GM21526 (cell line): ENCODE data around the gene AMIGO3.
"Not testable (repeated sequence)": the region's sequence is repeated elsewhere in the genome, so short reads cannot be mapped to it uniquely, and the experiment has no call there.

Experiments used
- ATAC-seq: cut with Tn5 transposase; IDR thresholded peaks from one replicate; pipeline ENCODE4 v1.9.1; 2021; ENCODE audit warnings: moderate library complexity; ENCODE audit not compliant: unreplicated experiment, low FRiP score

Gene AMIGO3

DNA sequence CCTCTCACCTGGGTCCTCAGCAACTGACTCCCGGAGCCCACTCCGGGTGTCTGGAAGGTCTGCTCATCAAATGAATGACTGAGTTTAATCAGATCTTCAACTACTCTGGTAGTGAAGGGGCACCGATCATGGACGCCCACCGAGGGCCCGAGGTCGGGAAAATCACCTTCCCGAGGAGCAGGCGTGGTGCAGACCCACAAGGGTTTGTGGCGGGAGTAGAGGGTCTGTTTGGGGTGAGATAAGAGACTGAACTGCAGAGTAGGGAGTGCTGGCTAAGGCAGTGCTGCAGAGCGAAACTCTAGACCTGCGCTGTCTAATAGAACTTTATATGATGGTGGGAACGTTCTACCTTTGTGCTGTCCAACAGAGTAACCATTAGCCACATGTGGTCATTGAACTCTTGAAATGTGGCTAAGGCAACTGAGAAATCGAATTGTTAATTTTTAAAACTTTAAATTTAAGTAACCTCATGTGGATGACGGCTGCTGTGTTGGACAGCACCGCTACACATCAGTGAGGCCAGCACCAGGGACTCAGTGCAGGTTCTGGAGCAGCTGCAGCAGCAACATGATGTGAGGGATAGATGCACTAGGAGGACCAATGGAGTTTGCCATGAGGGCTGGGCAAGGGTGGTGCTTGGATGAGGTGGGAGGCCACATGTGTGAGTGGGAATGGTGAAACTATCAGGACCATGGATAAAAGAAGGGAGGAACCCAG lies 29.4 kb downstream of the AMIGO3 start:
- ATAC-seq: not testable (repeated sequence)

DNA sequence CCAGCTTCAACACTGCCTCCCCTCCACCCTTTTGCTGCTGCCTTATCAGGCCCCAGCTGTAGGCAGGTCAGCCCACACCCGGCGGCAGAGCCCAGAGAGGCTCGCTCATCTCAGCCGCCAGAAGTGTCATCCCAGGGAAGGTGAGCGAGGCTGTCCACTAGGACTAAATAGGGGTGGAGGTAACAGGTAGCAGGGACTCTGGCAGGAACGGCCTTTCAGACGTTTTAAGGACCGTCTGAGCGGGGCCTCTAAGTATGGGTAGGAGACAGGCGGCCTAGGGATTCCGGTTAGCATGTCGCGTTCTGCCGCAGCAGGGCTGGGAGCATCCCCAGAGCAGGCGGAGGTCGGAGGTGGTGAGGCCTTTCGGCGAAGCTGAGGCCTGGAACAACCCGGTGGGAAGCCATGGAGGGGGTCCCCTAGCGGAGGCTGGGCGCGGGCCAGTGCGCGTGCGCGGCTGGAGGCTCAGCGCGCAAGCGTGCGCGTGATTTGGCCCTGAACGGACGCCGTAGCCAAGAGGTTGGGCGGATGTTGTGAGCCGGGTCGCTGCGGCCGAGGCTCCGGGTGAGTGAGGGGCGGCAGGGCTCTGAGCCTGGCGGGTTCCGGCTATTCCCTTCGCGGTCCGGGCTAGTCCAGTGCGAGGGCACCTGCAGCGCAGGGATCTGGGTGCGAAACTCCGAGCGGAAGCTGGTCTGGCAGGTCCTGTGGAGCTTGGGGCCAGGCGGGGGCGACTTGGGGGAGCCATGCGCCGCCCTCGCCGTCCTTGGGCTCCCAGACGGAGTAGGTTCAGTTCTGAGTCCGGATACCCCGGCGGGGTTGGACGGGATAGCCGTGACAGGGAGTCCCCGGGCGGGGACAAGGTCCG lies 30.2 kb downstream of the AMIGO3 start, which contains the start of the genes MST1 and RNF123:
Gene MST1, minus strand, starts transcription at position 429 of the 862 bp plus-strand sequence. CDS start 783 bp downstream, outside the sequence.
Gene RNF123, plus strand, starts transcription at position 512 of the 862 bp plus-strand sequence. CDS start 1,609 bp downstream, outside the sequence.
- peak; percentile 58 for ATAC-seq

DNA sequence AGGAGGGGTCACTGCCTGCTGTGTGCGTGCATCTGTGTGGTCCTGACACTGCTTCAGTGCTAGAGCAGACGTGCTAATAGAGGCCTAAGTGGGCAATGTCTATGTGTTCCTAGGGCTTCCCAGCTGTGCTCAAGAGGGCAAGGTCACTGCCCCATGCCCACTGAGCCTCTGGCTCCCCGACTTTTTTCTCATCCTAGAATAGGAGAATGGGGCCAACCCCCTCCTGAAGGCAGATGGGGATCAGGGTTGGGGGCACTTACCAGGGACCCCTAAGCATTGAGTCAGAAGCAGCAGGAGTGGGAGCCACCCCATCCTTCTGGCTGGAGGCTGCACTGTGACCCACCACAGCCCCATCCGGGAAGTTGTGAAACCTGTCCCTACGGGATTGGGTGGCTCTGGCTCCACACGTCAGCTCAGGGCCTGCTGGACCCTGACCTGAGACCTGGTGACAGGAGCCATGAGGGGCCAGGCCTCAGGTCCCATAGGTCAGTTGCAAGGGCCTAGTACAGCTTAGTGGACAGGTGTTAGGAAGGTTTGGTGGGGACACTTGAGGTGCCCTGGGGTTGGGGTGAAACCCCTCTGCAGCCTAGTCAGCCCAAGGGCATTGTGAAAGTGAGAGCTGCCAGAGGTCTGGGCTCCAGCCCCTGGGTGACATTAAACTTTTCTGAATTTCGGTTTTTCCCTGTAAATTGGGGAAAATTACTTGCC lies 31.0 kb downstream of the AMIGO3 start:
- ATAC-seq: not testable (repeated sequence)

DNA sequence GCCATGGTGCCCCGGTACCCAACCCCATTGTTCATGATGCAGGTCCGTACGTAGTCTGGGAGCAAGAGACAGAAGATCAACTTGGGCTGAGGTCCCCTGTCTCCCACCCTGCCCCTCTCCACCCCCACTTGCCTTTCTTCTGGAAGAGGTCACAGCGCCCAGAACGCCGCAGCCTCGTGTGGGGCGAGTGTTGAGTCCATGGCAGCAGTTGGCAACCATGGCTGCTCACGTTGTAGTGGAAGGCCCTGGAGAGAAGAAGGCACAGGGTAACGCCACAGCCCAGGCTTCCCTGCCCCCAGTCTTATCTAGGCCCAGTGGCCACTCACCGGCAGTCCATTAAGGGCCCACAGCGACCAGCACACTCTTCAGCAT lies 32.1 kb downstream of the AMIGO3 start:
- not testable (repeated sequence) for ATAC-seq

DNA sequence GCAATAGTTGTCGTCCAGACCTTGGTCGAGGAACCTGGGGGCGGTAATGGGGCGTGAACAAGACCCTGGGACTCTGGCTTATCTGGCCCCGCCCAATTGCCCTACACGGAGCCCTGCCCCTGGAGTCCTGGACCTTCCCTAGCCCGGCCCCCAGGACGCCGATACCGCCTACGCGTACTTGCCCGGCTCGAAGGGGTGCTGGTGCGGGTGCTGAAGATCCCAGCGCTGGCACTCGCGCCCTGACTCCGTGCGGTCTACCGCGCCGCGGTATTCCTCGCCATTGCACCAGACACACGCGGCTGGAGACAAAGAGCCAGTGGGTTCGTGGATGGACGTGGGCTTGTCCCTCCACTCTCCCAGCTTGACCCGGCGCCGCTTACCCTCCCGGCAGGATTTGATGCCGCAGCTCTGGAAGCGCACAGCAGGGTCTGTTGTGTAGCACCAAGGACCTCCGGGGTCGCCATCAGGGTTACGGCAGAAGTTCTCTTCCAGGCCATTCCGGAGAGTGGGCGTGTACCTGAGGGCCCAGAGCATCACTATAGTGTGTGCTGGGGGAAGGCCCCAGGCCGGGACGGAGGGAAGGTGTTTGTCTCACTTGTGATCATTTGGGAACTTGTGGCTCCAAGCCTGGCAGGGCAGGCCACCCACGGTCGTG lies 32.6 kb downstream of the AMIGO3 start:
- ATAC-seq: not testable (repeated sequence)

DNA sequence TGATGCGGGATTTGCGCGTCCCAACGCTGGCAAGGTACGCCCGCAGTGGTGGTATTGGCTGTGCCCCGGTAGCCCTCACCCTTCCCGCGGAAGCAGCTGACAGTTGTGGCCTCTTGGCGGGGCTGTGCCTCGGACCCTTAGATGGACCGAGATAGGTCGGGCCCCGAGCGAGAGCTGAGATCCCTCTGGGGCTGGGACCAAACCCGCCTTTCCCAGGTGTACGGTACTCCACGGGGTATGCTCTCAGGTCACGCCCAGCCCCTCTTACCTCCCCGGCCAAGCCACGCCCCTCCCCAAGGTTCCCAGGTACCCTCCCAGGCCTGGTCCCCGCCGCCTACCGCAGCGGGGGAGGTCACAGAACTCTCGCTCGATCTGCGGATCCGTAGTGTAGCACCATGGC lies 33.1 kb downstream of the AMIGO3 start:
- ATAC-seq: not testable (repeated sequence)

DNA sequence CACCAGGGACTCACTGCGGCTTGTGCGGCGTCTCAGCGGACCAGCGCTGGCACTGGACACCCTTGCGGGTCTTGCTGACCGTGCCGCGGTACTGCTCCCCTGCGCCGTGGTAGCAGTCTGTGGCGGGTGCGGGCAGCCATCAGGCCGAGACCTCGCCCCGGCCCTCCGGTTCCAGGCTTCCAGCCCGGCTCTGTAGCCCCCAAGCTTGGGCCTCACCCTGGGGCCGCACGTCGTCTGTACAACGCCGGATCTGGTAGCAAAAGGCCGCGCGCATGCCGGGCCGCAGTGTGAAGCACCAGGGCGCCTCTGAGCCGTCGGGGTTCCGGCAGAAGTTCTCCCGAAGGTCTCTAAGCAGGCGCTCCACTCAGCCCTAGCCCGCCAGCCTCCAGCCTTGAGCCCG lies 33.6 kb downstream of the AMIGO3 start:
- ATAC-seq: not testable (repeated sequence)

DNA sequence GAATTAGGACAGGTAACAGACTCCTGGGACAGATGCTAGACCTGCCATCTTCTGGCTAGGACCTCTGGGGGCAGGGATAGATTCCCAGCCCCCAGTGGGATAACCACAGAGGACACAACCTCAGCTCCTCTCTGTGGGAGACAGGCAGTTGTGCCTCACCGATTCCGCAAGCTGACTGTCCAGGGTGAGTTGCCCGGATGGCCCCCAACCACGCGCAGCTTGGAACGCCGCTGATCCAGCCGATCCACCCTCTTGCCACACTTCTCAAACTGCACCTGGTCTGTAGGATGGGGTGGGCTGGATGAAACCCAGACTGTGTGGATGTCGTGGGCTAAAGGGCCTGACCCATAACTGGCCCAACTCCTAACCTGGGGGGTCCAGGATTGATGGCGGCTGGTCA lies 34.4 kb downstream of the AMIGO3 start:
- ATAC-seq: not testable (repeated sequence)

DNA sequence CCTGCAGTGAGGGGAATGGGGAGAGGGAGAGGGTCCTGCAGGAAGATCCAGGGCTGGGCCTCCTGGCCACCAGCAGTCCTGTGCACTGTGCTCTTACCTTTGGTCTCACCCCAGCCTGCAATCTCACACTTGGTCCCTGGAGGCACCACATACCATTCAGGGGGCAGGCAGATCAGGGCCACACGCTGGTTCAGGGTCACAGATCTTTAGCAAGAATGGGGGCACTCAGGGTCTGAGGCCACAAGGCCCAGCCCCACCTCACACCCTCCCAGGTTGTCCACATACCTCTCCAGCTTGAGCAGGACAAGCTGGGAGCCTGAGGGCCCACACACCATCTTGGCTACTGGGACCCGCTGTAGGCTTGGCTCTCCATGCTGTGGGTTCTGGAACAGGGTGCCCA lies 35.0 kb downstream of the AMIGO3 start:
- not testable (repeated sequence) for ATAC-seq

DNA sequence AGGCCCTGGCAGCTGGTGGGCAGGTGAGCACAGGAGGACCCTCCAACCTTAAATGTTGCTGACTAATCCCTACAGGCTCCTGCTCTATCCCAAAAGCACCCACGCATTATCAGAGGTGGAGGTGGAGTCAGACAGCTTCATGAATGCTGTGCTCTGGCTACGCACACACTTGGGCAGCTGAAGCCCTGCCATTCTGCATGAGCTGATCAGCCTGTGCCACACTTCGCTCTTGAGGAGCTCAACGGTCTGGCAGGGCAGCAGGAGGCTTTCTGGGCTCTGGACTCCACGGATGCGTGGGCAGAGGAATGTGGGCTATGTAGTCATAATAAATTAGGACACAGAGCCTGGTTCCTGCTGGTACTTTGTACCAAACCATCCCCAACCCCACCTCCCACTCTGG lies 36.3 kb downstream of the AMIGO3 start:
- no peak for ATAC-seq

DNA sequence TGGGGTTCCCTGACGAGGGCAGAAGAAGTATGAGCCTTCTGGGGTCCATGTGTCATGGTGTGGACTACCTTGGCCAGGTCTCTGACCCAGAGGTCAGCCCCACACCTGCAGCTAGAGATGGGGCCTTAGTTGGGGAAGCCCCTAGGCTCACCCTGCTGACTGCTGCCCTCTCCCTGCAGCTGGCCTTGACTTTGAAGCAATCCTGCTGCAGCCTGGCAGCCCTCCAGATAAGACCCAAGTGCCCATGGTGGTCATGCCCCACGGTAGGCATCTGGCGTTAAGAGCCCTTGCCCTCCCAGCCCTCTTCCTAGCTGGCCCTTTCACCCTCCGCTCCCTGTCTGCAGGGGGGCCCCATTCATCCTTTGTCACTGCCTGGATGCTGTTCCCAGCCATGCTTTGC lies 37.9 kb downstream of the AMIGO3 start:
- no peak for ATAC-seq

DNA sequence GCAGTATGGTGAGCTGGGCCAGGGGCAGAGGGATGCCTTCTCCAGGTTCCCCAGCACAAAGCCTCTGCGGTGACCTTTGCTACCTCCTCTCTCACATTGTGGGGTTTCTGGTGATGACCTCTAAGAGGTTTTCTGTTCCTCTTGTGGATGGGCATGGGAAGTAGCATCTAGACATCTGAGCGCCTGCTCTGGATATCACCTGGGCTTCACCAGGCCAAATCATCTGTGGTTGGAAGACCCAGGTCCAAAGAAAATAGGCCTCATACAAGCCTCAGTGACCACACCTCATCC lies 38.3 kb downstream of the AMIGO3 start:
- ATAC-seq: no peak

DNA sequence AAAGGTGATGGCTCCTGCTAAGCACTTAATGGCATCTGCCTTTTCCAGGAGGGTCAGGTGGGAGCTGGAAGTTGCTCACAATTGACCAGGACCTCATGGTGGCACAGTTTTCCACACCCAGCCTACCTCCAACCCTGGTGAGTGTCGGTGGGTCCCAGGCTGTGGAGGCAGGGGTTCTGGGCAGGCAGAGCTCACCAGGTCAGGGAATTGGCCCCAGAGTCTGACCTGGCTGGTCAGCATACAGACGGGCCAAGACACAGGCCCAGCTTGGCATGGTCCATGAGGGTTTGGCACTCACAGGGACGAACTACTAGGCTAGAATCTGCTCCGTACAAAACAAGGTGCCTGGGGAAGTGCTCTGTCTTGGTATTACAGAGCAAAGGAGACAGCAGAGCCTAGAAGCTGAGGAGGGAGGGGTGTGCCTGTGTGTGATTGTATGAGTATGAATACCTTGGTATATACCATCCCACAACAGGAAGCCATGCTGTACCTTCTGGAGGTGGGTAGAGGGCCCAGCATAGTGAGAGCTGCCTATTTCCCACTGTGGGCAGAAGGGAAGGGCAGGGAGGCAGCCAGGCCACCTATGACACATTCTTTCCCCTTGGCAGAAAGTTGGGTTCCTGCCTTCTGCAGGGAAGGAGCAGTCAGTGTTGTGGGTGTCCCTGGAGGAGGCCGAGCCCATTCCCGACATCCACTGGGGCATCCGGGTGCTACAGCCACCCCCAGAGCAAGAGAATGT lies 38.8 kb downstream of the AMIGO3 start:
- no peak for ATAC-seq

DNA sequence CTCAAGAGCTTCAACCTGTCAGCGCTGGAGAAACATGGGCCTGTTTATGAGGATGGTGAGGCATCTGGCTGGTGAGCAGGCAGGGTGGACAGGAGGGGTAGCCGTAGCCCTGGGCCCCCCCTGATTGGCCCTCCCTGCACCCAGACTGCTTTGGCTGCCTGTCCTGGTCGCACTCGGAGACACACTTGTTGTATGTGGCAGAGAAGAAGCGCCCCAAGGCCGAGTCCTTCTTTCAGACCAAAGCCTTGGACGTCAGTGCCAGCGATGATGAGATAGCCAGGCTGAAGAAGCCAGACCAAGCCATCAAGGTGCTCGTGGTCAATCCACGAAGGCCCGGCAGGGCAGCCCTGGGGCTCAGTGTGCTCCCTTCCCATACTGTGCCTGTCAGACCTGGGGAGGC lies 43.6 kb downstream of the AMIGO3 start:
- ATAC-seq: no peak

DNA sequence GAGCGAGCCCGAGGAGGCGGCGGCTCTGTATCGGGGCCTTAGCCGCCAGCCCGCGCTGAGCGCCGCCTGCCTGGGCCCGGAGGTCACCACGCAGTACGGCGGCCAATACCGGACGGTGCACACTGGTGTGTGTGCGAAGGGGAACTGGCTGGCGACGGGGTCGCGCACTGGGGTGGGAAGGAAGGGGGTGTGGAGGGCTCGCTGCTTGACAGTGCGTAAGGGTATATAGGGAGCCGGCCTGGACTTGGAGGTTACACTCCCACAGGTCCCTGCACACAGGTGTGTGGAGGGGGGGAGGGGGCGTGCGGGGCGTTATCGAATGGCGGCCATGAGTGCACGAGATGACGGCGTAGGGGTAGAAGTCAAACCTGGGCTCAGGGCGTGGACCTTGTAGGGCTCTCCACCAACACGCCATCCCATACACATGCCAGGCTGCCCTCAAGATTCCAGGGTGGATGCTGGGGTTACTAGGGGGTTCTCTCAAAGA lies 44.9 kb downstream of the AMIGO3 start:
- ATAC-seq: peak; percentile 31

DNA sequence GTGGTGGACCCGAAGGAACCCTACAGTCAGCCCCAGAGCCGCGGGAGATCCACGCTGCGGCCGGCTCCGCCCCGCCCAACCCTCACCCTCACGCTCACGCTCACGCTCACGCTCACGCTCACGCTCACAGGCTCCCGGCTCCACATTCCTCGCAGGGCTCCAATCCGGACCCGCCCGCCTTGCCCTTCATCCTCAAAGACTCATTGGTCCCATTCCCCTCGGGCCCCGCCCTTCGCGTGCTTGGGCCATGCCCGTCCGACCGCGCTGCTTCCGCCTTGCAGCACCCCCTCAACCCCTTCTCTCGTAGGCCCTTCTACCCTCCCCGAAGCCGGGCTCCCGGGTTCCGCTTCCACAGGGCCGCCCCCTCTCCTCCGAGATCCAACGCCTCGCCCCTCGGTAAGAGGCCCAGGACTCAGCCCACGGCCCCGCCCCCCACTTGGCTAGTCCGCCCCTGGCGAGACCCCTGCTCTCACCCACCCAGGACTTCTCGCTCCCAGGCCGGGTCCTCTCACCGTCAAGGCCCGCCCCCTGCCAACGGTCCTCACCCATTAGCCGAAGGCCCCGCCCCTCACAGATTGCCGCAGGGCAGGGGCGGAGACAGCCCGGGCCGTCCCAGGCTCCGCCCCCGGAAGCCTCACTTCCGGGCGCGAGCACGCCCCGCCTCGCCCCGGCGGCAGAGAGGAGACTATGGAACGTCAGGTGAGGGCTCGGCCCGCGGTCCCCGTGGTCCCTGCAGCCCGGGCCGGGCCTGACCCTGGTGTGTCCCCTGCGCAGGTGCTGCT lies 45.6 kb downstream of the AMIGO3 start, which contains the start of gene APEH:
Gene APEH, plus strand, starts transcription at position 637 of the 782 bp plus-strand sequence. Its CDS starts 51 bp downstream, at position 688.
- peak; percentile 68 for ATAC-seq

DNA sequence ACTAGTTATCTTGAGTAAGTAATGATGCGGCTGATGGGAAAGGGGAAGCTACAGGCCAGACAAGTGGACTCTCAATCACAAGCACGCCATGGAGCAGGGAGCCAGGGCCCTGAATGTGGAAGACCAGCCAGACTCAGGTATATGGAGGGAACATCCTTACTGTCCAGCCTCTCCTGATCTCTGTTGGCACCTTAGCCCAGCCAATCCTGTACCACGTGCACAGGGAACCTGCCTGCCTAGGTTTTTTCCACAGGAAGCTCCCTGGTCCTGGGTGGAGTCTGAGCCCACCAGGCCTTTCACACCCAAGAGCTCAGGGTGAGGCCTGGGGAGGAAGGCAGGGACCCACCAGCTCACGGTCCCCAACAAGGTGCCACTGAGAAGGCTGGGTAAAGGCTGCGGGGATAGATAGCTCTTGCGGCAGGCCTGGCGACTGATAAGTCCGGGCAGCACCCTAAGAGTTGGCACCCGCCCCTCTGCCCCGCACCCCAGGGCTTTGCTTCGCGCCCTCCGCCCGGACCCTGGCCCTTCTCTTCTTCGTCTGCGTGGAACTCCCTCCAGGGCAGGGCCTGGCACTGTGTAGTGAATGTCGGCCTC lies 46.3 kb downstream of the AMIGO3 start:
- ATAC-seq: peak; percentile 1
